Suppressor macrophage (primary cell): ENCODE measurements around the gene RNF144A.
"Not testable (repeated sequence)": the region's sequence is repeated elsewhere in the genome, so short reads cannot be mapped to it uniquely, and the experiment has no call there.

Experiments used
- DNase-seq, 4 experiments: peaks; one replicate each; pipeline ENCODE4 v3.0.0-alpha.2; 2020 to 2022

The RNF144A gene

DNA sequence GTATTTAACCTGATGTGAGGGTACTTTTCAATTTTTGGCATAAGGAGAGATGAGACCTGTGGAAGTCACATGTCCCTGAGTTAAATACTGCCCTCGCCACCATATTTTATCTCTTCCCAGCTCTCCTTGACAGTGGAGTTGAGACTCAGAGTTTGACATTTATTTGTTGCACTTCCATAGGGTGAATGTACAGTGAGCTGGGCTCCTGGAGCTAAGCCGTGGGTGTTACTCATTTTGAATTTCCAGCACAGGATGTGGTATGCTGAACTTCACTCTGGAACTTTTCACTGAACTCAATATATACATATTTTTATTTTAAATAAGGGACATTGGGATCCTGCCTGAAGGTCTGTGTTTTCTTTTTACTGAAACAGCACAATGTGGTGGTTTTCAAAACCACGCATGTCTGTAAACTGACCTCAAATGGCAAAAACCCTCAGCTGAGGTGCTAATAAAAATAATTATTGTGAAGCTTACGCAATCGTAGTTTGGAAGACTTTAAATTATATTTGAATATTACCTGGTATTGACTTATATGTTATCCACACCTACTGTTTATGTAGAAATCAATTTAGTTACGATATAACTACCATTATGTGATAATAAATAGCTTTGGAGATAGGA lies 12.1 kb downstream of the RNF144A start:
- DNase-seq = no peak

DNA sequence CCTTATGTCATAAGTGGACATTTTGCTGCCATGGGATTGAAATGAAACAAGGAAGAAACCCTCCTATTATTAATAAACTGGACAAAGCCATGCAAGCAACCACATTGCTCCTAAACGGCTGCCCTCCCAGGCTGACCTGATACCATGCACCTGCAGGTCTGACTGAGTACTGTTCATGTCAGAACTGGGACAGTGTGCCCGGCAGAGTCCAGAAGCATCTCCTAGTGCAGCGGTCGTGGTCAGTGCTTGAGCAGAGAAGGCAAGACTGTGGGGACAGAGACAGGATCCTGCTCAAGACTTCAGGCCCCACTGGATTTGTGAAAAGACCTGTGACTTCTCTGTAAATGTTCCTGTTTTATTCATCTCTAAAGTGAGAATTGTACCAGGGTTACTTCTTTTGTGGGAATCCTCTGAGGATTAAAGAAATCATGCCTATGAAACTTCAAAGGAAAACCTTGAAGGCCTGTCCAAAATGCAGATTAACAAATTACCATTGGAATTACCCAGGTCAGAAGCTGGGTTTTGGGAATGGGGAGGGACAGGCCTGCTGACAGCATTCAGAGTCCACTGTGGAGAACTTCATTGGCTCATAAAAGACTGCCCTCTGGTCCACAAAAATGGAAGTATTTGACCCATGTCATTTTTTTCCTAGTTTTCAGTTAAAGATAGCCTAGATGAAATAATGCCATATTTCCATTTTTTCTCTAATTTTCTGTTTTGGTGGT lies 13.9 kb downstream of the RNF144A start:
- no peak for DNase-seq

DNA sequence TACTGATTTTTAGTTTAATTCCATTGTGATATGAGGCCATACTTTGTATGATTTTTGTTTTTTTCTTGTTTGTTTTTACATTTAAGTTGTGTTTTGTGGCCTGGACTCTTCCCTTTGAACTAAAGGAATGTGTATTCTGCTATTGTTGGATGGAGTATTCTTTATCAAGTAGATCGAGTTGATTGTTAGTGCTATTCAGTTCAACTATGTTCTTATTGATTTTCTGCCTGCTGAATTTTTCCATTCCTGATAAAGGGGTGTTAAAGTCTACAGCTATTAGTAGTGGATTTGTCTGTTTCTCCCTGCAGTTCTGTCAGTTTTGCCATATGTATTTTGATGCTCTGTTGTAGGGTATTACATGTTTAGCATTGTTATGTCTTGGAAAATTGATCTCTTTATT lies 14.5 kb downstream of the RNF144A start:
- DNase-seq = no peak

DNA sequence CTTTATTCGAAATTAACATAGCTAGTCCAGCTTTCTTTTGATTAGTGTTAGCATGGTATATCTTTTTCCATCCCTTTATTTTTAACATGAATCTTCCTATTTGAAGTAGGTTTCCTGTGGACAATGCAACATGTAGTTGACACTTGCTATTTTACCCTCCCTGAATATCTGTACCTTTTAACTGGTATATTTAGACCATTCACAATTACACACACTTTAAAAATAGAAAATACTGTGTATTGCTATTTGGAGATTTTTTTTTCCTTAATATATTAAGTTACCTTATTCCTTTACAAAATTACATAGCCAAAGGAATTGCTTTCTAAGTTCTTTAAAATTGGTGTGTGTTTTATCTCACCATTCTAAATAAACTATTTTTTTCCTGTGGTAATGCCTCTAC lies 15.0 kb downstream of the RNF144A start:
- no peak for DNase-seq

DNA sequence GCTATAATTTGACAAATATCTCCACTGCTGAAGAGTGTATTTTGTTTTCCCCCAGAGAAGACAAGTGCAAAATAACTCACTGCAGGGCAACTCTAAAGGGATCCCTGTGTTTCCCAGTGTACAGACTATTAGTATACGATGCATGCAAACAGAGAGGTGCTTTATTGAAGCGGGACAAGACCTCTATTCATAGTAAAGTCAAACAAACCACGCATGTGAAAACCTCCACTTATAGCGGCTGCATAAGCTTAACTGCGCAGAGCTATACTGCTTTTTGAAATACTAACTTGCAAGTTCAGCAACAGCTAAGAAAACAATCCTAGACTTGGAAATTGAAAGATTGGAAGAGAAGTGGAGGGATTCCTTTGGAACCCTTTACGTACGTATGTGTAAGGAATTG lies 15.6 kb downstream of the RNF144A start:
- no peak for DNase-seq

DNA sequence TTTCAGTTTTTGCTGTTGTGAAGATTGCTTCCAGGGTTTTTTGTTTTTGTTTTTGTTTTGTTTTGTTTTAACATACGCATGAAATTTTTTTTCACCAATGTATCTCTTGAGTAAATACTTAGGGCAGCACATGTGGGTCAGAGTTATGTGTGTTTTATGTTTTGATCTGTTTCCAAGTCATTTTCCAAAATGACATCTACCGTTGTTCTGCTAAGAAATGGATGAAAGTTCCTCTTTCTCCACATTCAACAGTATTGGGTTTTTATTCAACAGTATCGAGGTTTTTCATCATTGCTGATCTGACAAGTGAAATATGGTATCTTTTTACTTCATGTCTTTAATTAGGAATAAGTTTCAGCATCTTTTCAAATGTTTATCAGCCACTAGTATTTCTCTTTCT lies 16.7 kb downstream of the RNF144A start:
- DNase-seq = peak in 2 of 4 experiments; percentile 7 to 31

DNA sequence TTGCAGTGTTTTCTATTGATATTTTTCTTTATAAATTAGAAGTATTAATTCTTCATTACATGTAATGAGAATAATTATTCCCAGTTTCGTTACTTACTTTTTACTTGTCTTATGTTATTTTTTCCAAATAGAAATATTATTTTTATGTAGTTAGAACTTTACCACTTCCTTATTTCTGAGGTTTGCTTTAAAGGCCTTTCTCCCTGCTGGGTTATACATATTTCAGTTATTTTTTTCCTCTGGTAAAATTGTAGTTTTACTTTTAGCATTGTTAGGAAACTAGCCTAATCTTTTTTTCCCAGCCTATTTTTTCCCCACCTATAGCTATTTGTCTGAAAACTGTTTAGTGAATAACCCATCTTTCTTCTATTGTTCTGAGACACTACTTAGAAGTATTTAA lies 17.1 kb downstream of the RNF144A start:
- DNase-seq = peak in 2 of 4 experiments; percentile 10 to 26

DNA sequence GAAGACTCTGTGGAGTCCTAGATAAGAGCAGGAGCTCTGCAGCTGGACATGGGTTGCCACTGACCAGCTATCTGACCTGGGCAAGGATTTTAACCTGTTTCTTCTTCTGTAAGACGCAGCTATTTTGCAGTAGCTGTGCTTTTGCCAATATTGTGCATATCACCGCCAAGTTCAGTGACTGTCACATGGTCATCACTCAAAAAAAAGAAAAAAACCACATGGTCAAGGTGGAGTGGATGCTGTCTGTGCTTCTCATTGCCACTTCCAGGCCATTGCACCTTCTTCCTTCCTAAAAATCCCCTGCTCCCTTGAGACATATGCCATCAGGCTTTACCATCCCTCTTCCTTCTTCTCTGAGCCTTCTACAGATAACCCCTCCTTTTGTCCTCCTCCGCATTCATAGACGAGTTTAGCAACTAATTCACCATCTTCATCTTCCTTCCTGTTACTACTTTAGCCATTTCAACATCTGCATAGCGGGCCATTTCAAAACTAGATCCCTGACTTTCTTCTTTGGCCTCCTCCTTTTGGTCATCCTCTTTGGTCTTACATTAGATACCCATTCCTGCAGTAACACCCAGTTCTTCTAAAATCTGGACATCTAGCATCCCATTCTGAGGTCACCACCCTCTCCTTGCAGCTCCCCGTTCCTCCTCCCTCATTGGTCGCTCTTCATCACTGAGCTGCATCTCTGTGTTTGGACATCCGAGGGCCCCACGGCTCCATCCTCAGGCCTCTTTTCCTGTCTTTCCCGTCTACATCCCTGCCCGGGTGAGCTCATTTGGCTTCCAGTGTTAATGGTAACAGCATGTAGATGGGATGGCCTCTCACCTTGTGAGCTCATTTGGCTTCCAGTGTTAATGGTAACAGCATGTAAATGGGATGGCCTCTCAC lies 17.8 kb downstream of the RNF144A start:
- peak in 3 of 4 experiments; percentile 29 to 51 (median 35) for DNase-seq

DNA sequence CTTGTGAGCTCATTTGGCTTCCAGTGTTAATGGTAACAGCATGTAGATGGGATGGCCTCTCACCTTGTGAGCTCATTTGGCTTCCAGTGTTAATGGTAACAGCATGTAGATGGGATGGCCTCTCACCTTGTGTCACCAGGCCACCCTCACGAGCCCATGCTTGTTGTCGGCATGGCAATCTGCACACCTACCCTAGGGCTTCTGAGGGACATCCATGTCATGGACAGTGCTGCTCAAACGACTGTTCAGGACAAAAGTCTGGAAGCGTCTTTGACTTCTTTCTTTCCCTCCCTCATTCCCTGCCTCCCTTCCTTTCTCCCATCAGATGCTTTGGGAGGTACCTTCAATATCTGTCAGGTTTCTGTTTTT lies 18.4 kb downstream of the RNF144A start:
- DNase-seq = not testable (repeated sequence)

DNA sequence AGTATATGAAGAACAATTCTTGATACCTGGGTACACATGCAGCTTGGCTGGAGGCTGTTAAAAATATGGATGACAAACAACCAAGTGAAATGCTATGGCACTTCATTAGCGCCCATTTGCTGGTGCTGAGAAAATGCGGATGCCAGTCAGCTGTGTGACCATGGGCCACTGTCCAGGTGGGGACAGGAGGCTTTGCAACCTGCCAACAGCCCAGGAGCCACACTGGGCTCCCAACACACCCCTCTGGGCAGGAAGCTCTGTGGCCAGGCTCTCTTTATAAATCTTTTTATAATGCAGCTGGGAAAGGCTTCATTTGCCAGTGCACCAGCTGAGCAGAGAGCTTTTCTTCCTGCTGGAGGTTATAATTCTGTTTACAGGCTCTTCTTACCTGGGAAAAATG lies 19.9 kb downstream of the RNF144A start:
- no peak for DNase-seq

DNA sequence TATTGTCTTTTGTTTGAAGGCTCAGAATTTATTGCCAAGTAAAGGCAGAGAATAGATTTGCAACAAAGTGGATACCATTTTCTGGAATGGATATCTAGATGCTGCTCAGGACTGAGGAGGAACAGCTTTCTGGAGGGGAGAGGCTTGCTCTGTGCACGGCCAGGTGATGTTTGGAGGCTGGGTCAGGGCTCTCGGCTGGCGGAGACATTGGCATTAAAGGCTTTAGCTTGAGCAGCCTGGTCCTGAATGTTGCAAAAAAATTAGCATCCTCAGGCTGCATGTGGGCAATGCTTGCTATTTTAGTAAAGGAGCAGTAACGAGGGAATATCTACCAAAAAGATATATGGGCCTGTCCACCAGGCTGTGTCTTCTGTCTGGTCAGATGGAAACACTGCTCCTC lies 20.4 kb downstream of the RNF144A start:
- no peak for DNase-seq

DNA sequence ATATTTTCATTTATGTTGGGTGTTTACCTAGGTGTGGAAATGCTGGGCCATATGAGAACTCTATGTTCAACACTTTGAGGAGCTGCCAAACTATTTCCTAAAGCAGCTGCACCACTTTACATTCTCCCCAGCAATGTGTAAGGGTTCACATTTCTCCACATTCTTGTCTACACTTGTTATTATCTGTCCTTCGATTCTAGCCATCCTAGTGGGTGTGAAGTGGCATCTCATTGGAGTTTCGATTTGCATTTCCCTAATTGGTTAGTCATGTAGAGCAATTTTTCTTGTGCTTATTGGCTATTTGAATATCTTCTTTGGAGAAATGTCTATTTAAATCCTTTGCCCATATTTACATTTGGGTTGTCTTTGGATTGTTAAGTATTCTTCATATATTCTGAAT lies 21.9 kb downstream of the RNF144A start:
- no peak for DNase-seq

DNA sequence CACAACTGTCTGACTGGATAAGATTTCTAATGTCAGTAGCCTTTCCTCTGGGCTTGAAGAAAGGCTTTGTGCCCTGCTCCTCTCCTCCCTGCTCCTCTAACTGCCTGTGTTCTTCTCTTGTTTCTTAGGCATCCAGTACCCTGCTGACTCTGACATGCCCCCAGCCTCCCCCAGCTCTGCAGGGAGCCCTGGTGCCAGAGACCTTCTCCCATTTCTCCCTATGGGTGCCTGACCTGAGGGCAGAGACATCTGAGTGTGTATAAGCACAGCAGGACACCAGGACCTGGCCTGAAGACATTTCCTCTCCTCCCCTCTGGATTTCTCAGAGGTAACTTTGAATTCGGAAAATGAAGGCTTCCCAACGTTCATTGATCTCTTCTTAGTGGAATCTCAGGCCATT lies 23.6 kb downstream of the RNF144A start:
- no peak for DNase-seq

DNA sequence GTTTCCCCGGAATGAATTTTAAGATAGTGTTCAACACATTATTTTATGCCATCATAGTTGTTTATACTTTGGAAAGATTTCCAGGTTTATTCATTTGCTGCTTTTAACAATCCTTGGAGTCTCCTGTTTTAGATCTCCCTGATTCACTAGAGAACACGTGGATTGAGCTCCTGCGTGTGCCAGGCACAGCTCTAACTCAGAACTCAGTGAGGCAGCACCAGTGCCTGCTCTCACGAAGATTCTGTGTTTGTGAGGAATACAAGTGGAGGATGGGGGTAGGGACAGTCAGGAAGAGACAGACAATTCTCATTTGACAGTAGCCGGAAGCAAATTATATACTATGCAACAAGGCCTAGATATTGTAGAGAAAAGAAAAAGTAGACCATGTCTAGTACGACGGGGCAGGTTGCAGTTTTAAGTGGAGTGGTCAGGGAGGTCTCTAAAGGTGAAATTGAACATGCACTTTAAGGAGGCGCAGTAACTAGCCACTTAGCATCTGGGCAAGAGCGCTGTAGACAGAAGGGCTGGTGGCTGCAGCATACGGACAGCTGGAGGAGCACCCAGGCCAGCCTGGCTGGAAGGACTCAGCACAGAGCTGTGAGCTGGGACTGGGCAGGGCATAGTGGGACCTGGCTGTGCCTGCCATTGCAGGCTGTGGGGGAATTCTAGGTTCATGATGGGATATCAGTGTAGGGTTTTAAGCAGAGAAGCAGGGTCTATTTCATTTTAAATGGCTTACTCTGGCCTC lies 24.3 kb downstream of the RNF144A start:
- DNase-seq = no peak

DNA sequence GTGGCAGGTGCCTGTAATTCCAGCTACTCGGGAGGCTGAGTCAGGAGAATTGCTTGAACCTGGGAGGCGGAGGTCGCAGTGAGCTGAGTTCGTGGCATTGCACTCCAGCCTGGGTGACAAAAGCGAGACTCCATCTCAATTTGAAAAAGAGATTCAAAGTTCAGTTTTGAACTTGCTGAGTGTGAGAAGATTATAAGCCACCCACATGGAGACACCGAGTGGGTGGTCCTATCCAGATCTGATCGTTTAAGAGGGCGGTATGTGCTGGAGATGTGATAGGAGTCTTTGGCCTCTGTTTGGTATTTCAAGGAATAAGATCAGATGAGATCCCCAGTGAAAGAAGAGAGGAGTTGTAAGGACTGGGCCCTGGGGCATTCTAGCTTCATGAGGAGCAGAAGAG lies 25.6 kb downstream of the RNF144A start:
- no peak for DNase-seq

DNA sequence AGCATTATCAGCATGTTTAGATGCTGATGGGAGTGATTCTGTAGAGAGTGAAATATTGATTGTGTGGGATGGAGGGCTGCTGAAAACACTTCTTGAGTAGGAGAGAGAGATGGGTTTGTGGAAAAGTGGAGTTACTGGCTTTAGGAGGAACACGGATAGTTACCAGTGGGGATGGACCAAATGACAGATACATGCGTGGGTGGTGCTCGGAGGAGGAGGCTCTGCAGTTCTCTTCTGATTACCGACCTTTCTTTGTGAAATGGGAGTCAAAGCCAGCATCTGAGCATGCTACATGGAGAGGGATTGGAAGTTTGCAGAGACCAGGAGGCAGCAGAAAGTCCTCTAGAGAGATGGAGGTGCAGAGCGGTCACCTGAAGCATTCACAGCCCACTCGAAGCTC lies 26.3 kb downstream of the RNF144A start:
- no peak for DNase-seq

DNA sequence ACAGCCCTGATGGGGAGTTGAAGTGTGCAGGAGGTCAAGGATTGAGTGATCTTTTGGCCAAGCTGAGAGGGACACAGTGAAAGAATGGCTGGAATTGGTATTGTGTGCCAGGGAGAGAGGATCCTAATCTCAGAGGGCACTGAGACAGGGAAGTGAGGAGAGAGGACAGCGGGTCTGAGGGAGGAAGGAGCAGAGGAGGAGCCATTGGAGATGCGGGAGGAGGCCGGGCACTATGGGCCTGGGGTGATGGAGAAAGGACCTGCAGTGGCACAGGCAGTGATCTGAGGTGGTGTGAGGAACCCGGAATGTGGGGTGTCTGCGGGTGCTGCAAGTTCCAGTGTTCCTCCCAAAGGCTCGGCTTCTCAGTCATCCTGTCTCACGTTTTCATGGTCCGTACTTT lies 26.8 kb downstream of the RNF144A start:
- no peak for DNase-seq

DNA sequence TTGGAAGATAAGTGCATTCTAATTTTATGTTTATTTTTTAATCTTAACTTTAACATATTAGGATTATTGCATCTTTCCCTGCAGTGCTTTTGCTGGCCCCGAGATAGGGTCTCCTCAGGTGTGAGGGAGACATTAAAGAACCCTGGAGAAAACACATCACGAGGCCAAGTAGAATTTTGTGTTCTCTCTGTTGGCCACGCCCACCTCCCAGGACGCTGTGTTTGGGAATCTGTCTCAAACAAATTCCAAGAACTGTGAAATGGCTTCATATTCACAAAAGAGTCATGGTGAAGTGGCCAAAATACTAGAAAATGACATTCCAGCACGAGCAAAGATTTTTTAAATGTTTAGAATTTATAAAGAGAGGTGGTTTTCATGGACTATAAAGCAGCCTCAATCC lies 27.3 kb downstream of the RNF144A start:
- no peak for DNase-seq

DNA sequence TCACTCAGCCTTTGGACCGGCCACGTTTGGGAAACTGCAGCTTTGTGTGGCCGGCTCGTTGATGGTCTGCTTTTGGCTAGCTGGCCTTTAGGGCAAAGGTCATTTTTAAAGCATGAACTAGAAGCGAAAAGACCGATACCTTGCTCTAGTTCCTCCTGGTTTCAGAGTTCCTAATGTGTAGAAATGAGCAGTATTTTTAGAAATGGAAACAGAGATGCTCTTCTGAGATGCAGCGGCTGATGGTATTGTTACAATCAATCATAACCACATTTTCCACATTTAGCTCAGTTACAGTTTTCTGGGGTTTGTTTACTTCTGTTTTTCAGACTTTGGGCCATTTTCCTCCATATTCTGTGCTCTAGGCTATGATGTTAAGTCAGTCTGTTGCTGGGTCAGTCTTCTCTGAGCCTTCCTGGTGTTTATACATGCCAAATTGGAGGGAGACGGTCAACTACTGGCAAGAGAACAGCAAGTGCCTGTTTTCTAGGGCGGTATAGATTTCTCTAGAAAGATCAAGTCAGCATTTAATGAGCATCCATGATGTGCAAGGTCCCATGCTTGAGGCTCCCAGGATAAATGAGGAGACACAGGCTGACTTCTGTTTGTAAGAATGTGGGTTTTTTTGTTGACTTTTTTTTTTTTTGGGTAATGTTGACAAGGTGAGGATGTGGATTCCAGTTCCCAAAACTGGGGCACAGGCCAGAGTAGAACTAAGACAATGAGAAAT lies 28.0 kb downstream of the RNF144A start:
- peak in 2 of 4 experiments; percentile 21 to 23 for DNase-seq

DNA sequence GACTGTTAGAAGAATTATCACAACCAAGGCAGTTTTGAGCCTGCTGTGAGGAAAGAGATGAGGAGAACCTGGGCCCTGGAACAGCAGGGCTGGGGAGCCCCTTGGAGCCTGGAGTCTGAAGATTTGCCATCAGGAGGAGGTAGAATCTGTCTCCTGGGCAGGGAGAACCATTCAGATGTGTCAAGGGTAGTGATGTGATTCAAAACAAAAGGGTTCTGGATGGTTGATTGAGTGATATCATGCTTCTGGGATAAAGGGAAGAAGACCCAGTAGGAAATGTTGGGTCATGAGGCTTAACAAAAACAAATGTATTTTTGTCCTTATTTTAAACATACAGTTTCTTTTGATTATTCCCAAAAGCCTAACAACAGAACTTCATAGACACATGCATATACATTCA lies 28.6 kb downstream of the RNF144A start:
- DNase-seq = no peak

DNA sequence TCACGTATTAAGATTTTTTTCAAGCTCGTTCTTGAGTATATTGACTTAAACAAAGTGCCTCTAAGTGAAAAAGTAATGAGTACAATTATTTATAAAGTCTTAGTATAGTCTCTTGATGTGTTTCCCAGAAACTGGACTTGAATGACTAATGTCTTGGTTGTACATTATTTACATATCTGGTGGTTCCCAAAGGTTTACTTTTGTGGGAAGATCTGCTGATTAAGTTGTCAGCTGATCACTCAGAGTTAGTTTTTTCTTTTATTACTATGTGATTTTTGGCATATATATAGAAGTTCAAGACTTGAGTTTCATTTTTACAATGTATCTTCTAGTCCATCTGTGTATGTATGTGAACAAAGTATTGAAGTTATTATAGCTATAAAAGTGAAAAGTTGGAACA lies 29.5 kb downstream of the RNF144A start:
- DNase-seq = peak in 2 of 4 experiments; percentile 20 to 33
